Heart right ventricle (tissue), 16 donors: Measurements from ENCODE around the gene KCTD6. TPM values are rescaled to one million over a fixed set of nuclear protein-coding genes. Genes with fewer than 3 reads are reported as not detected.

Experiments used
- ATAC-seq, 8 donors: fragments of 200-7000 bp; cut with Tn5 transposase; one replicate each; pipeline ENCODE4 v1.9.1; 2020; ENCODE audit warnings: mild to moderate bottlenecking in 8 of 8, moderate library complexity in 8 of 8, moderate number of reproducible peaks in 1 of 8
- DNase-seq, 2 donors: peaks; one replicate each; pipeline ENCODE4 v3.0.0-alpha.2; 2020
- H3K27ac ChIP-seq, 10 donors: fragments of 200-600 bp; sonication (generic) in 2 of 10; one replicate each; pipeline versions ENCODE4 v1.5.0 to v1.8.0; 2020 to 2022; ENCODE audit warnings: mild to moderate bottlenecking in 3 of 10
- H3K27me3 ChIP-seq, 7 donors: fragments of 200-600 bp; one replicate each; pipeline ENCODE4 v1.8.0; 2021 to 2022; ENCODE audit warnings: mild to moderate bottlenecking in 2 of 7
- H3K36me3 ChIP-seq, 9 donors: fragments of 200-600 bp; sonication (generic) in 1 of 9; one replicate each; pipeline versions ENCODE4 v1.5.0 to v1.8.0; 2020 to 2022; ENCODE audit warnings: mild to moderate bottlenecking in 2 of 9
- H3K4me1 ChIP-seq, 9 donors: fragments of 200-600 bp; sonication (generic) in 1 of 9; one replicate each; pipeline versions ENCODE4 v1.5.0 to v1.8.0; 2020 to 2022; ENCODE audit warnings: mild to moderate bottlenecking in 4 of 9
- H3K4me3 ChIP-seq, 10 donors: fragments of 200-600 bp; sonication (generic) in 2 of 10; one replicate each; pipeline versions ENCODE4 v1.5.0 to v1.8.0; 2020 to 2022; ENCODE audit warnings: mild to moderate bottlenecking in 7 of 10, moderate library complexity in 2 of 10
- H3K9me3 ChIP-seq, 11 donors: fragments of 200-600 bp in 10 of 11; sonication (generic) in 2 of 11; one replicate each; pipeline versions ENCODE4 v1.5.0 to v1.8.0; 2013 to 2022; ENCODE audit warnings: mild to moderate bottlenecking in 2 of 11, control low read depth in 1 of 11, moderate library complexity in 1 of 11
- CTCF ChIP-seq, 9 donors: fragments of 200-600 bp; sonication (generic) in 2 of 9; IDR thresholded peaks; one replicate each; pipeline versions ENCODE4 v1.5.0 to v1.8.0; 2021 to 2022; ENCODE audit warnings: antibody characterized with exemption in 9 of 9, mild to moderate bottlenecking in 5 of 9, moderate library complexity in 1 of 9
- WGBS, 2 donors: extraction: QIAGEN DNeasy Blood & Tissue Kit; methylation state at CpG; one replicate each; pipeline ENCODE4 v1.1.7; 2013; ENCODE audit warnings: inconsistent platforms in 1 of 2; 5-methylcytosine and 5-hydroxymethylcytosine counted together
- intact Hi-C, 10 donors: fragments of 100-400 bp; cut with DNase I; formaldehyde crosslinking; loops; one replicate each; pipeline versions ENCODE4 v1.11.1 to v1.14.2; 2022
- polyA plus RNA-seq, 2 donors: library from polyadenylated mRNA; stranded (reverse); fragments of 200-250 nt; gene quantifications; one replicate each; pipeline ENCODE4 v1.2.3, GENCODE V29; 2013
- total RNA-seq, 10 donors: library from RNA; stranded (reverse); fragmentation: NEBNext Ultra II Directional in 3 of 10; extraction: Animal tissue kit (Norgen Biotek cat#: 25700) in 3 of 10; gene quantifications; one replicate each; pipeline versions ENCODE4 v1.2.1 to v1.2.4, GENCODE V29; 2021 to 2023
- donor health status: Arrhythmogenic right ventricular cardiomyopathy.
- donor health status: ischemic (EF 13 %, LVEDD 7.1; RV severe dilation, severe dysfunction).
- donor health status: healthy with polysubstance abuse.
- donor health status: DM: no; HTN: yes; CAD: no.
- donor health status: DM: no; HTN: no; CAD: no.
- donor health status: ischemic (EF 25% LVEDD 6.9; RV normal size, moderate dysfunction).
- donor health status: ischemic (EF 25% LVEDD 5.7; RV mildly dilated, moderate dysfunction).
- donor health status: healthy.
- donor health status: DM: yes; HTN: yes; CAD: no.
- donor health status: Ischemic cardiomyopathy.
- donor health status: ischemic (EF 35%, LVEDD 5.7; RV mildly dilated, moderate dysfunction).
- donor health status: nonischemic (EF 11% LVEDD 7.7; RV severe dilation, severe dysfunction).
- donor health status: DM: yes; HTN: yes; CAD: no.
- donor health status: PGD.
- donor health status: ischemic (EF 29% LVEDD 5.4; RV normal size, mild dysfunction).
- donor health status: nonischemic (EF 23%, LVEDD 6.1; RV moderate dilation, normal function).

Gene KCTD6
- total and polyA plus RNA-seq, 12 donors: 3.6 to 12.7 (median 7.2) TPM

GRCh38 chr3:58474348-58474911 is 17.5 kb upstream of the KCTD6 start:
- intact Hi-C loops: no loop called here
- 93 to 97% methylated on average over 1 of the region's 1 CpG for WGBS, 2 donors
- ATAC-seq (peak in 2 of 8 donors; percentile 23 to 29), DNase-seq (no peak)
- H3K36me3 ChIP-seq: no peaks in the 10 kb centered on the region
- peaks cover 0 to 72% (median 10%) of the 10 kb centered on the region in 9 donors for H3K4me1 ChIP-seq
- no peak for TF ChIP-seq CTCF (IDR thresholded peaks at IDR 0.05)
- H3K27me3 ChIP-seq: no peaks in the 10 kb centered on the region
- no peaks in the 10 kb centered on the region for H3K9me3 ChIP-seq
- H3K27ac ChIP-seq: peak overlapping the region in 1 of 10 donors; percentile 31
- no peak overlapping the region for H3K4me3 ChIP-seq

- Histone ChIP-seq H3K4me1 (peaks cover 0 to 75% (median 10%) of the 10 kb centered on the region in 9 donors), H3K27ac (no peak overlapping the region), H3K36me3 (no peaks in the 10 kb centered on the region), H3K27me3 (no peaks in the 10 kb centered on the region), H3K9me3 (peaks cover 0 to 6% (median 0%) of the 10 kb centered on the region in 11 donors), H3K4me3 (no peak overlapping the region)
- DNase-seq: no peak
- WGBS, 2 donors: 60 to 69% methylated on average over 3 of the region's 3 CpGs
- no peak for ATAC-seq
- intact Hi-C loops: no loop called here
- TF ChIP-seq CTCF (IDR thresholded peaks at IDR 0.05): no peak
Measured at GRCh38 chr3:58474967-58475578, 16.8 kb upstream of the KCTD6 start.

DNA sequence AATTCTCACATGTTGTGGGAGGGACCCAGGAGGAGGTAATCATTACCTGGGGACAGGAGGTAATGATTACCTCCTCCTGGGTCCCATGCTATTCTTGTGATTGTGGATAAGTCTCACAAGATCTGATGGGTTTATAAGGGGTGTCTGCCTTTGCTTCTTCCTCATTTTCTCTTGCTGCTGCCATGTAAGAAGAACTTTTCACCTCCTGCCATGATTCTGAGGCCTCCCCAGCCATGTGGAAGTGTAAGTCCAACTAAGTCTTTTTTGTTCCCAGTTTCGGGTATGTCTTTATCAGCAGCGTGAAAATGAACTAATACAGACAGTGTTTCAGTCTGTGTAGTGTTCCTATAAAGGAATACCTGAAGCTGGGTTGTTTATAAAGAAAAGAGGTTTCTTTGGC is 13.1 kb upstream of the KCTD6 start:
- Histone ChIP-seq H3K27ac (peak overlapping the region in 1 of 10 donors; percentile 21), H3K4me1 (peaks cover 0 to 57% (median 13%) of the 10 kb centered on the region in 9 donors), H3K27me3 (no peaks in the 10 kb centered on the region), H3K9me3 (peaks cover 0 to 13% (median 0%) of the 10 kb centered on the region in 11 donors), H3K36me3 (no peaks in the 10 kb centered on the region), H3K4me3 (no peak overlapping the region)
- DNase-seq (no peak), ATAC-seq (no peak)
- WGBS, 2 donors: 88 to 91% methylated on average over 2 of the region's 2 CpGs
- intact Hi-C loops: no loop called here
- no peak for TF ChIP-seq CTCF (IDR thresholded peaks at IDR 0.05)

DNA sequence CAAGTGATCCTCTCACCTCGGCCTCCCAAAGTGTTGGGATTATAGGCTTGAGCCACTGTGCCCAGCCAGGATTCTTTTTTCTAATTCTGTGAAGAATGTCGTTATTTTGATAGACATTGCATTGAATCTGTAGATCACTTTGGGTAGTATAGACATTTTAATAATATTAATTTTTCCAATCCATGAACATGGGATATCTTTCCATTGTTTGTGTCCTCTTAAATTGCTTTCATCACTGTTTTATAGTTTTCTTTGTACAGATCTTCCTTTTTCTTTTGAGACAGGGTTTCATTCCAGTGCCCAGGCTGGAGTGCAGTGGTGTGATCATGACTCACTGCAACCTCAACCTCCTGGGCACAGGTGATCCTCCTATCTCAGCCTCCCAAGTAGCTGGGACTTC is 11.6 kb upstream of the KCTD6 start:
- 94 to 96% methylated on average over 2 of the region's 2 CpGs for WGBS, 2 donors

More for the DNA sequence above, 11.6 kb upstream of the KCTD6 start:
- H3K27ac ChIP-seq: no peak overlapping the region
- peaks cover 0 to 57% (median 23%) of the 10 kb centered on the region in 9 donors for H3K4me1 ChIP-seq
- no peaks in the 10 kb centered on the region for H3K36me3 ChIP-seq
- TF ChIP-seq CTCF (IDR thresholded peaks at IDR 0.05): no peak
- DNase-seq (no peak), ATAC-seq (no peak)
- H3K27me3 ChIP-seq: no peaks in the 10 kb centered on the region
- intact Hi-C loops: no loop called here
- peaks cover 0 to 13% (median 0%) of the 10 kb centered on the region in 11 donors for H3K9me3 ChIP-seq
- H3K4me3 ChIP-seq: no peak overlapping the region
